AG09319 (cell line): ENCODE results near the gene DNAI2.

Experiments
- DNase-seq: peaks from one replicate; pipeline ENCODE4 v3.0.0-alpha.2; 2010; ENCODE audit warnings: low read depth; ENCODE audit errors: extremely low read depth
- TF ChIP-seq, protein P1 (sequence below): IDR thresholded peaks from 2 replicates; pipeline ENCODE4 v1.5.1; 2011; ENCODE audit warnings: low read depth, mild to moderate bottlenecking, inconsistent platforms, low read length, moderate library complexity

The DNAI2 gene

DNA sequence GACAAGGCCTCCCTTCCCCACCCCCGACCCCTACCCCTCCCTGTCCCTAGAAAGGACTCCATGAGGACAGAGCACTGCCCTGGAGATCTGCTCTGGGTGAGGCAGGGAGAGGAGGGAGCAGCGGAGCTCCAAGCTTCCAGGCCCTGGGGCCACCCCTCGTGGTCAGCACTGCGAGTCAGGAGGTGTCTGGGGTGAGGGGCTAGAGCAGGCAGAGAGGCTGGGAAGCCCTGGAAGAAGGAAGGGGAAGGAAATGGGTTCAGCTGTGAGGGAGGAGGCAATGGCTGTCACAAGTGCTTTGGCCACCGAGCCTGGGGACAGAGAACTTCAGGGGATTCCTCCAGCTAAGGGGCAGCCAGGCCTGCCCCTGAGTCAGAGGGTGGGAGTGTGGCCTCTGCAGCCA is 28.2 kb upstream of the DNAI2 start:
- TF ChIP-seq, protein P1, sequence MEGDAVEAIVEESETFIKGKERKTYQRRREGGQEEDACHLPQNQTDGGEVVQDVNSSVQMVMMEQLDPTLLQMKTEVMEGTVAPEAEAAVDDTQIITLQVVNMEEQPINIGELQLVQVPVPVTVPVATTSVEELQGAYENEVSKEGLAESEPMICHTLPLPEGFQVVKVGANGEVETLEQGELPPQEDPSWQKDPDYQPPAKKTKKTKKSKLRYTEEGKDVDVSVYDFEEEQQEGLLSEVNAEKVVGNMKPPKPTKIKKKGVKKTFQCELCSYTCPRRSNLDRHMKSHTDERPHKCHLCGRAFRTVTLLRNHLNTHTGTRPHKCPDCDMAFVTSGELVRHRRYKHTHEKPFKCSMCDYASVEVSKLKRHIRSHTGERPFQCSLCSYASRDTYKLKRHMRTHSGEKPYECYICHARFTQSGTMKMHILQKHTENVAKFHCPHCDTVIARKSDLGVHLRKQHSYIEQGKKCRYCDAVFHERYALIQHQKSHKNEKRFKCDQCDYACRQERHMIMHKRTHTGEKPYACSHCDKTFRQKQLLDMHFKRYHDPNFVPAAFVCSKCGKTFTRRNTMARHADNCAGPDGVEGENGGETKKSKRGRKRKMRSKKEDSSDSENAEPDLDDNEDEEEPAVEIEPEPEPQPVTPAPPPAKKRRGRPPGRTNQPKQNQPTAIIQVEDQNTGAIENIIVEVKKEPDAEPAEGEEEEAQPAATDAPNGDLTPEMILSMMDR, result no peak
- no peak for DNase-seq

DNA sequence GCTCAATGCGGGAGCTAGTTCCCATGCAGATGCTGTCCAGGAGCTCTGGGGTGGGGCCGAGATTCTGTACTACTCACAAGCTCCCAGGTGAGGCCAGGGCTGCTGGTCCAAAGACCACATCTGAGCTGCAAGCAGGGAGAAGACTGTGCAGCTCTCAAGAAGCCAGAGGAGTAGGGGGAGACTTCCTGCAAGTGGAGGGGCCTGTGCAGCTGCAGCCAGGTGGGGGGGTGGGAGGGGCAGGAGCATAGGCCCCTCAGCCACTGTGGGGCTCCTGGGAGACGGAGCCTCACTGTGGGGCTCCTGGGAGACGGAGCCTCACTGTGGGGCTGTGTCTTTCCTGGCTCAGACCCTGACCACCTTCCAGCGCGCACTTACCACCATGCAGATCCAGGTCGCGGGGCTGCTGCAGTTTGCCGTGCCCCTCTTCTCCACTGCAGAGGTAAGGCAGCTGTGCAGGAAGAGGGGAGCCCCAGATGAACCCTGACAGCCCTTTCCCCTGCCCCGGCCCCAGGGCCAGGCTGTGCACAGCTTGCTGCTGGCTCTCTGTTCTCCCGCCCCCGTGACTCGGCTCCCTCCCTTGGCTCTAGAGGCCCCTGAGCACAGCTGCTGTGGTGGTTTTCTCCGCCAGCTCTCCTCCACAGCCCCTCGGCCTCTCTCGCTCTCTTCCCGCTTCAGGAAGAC is 24.3 kb upstream of the DNAI2 start:
- DNase-seq, result no peak
- TF ChIP-seq, protein P1, result no peak

DNA sequence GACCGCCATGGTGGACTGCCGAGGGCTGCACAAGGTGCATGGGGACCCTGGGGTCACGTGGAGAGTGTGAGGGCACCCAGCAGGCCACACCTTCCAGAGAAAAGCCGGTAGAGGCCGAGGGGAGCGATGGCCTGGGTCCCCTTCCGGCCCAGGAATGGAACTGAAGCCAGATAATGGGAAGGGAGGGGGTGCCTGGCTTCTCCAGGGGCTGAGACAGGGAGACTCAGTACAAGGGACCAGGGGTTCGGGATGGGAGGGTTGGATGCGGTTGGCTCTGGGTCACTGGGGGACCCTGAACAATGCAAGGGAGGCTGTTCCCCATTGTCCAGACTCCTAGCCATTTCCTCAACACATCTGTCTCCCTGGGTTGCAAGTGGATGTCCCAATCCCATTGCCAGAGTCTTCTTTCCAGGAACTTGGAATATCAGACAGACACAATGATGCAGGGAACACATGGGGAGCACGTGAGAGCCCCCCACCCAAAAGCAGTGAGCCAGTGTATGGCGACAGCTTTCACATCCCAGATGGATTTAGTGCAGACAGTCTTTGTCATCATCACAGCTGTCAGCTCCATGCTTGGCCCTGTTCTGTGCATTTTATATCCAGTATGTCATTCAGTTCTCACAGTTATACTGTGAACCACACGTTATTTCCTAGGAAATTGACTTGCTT is 23.6 kb upstream of the DNAI2 start:
- TF ChIP-seq, protein P1, result no peak
- no peak for DNase-seq

DNA sequence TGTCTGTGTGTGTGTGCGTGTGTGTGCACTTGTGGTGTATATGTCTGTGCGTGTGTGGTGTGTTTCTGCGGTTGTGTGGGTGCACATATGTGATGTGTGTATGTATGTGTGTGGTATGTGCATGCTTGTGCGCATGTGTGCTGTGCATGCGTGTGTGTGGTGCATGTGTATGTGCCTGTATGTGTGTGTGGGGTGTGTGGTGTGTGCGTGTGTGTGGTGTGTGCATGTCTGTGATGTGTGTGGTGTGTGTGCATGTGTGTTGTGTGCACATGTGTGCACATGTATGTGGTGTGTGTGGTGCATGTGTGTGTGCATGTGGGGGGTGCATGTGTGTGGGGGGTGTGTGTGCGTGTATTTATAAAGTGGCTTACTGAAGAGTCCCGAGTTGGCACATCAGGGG is 23.0 kb upstream of the DNAI2 start:
- TF ChIP-seq, protein P1, result no peak
- DNase-seq, result no peak

DNA sequence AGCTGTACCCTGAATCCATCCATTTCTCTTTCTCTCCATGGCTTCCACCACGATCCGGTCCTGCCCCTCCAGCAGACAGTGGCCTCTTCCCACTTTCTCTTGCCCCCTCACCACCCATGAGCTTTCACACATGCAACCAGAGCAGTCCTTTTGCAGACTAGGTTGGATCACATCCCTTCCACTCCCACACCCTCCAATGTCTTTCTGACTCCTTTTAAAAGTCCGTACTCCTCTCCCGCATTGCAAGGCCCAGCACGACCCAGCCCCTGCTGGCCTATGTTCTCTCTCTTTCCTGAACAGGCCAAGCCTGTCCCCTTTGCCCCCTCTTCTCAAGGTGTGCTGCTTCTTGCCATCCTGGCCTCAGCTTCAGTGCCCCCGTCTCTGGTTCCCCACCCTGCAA is 22.5 kb upstream of the DNAI2 start:
- DNase-seq, result no peak
- TF ChIP-seq, protein P1, result no peak

DNA sequence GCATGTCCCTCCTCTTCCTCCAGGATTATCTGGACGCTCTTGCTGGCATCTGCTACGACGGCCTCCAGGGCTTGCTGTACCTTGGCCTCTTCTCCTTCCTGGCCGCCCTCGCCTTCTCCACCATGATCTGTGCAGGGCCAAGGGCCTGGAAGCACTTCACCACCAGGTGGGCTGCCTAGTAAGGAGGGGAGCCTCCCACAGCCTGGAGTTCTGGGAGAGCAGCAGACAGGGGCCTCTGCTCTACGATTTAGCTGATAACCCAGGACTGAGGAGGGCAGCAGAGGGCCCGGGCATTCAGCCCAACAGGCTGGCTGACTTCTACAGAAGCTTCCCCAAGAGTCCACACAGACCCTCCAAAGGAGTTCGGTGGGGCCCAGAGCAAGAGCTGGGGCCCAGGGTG is 21.8 kb upstream of the DNAI2 start:
- TF ChIP-seq, protein P1, result no peak
- no peak for DNase-seq

DNA sequence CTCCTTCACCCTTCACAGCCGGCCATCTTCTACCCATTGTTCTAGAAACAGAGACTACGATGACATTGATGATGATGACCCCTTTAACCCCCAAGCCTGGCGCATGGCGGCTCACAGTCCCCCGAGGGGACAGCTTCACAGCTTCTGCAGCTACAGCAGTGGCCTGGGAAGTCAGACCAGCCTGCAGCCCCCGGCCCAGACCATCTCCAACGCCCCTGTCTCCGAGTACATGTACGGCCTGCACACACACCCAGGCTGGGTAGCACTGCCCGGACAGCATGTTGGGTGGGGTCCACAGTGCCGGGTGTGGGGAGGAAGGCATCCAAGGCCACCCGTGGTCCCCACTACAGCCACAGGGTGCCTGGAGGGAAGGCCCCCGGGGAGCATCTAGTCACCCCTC is 21.0 kb upstream of the DNAI2 start:
- no peak for DNase-seq
- TF ChIP-seq, protein P1, result no peak
